AG20443 (cell line): Measurements from ENCODE around the gene PRUNE2.

Source experiments
- DNase-seq: peaks from one replicate; pipeline ENCODE4 v3.0.0; 2012; ENCODE audit warnings: low spot score, mixed read lengths

Gene PRUNE2

DNA sequence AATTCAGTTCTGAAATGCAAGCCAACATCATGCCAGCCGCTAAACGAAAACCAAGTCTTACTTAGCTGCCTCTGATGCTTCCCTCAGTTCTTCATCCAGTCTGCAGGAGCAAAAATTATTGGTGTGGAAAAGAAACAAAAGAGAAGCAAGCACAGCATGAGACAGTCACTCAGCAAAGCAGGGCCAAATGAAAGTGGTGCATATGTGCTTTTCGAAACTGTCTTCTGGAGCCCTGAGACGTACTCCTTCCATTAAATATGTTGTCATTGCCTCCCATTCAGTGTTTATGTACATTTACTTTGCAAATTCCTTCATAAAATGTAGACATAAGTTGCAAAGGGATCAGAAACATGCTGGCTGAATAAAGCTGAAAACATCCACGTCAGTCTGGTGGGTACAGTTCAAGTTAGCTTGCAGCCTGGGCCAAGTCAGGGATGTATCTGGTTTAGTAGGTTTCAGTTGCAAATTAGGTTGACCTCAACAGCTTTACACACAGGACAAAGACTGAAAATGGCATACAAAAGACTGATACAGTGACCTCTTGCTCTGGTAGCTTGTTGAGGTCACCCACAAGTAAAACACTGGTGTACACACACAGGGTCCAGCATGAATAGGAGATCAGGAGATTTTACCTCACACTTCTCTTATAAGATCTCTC is 281.4 kb downstream of the PRUNE2 start:
- DNase-seq = no peak

DNA sequence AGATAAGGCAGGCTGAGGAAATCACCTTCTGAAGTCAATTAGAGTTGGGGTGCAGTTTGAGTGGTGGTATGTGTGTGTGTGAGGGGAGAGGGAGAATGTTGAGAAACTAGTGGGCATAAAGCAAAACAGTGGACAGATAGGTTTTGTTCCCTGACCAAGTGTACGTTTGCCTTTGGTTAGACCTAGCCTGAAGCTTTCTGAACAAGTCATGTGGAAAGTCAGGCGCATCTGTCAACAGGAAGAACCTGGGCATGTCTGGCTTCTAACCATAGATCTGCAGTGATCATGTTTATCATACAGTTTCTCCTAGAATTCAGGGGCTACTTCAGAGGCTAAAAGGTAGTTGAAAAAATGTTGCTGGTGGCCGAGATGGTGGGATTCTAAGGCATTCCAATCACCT is 284.9 kb downstream of the PRUNE2 start:
- no peak for DNase-seq

DNA sequence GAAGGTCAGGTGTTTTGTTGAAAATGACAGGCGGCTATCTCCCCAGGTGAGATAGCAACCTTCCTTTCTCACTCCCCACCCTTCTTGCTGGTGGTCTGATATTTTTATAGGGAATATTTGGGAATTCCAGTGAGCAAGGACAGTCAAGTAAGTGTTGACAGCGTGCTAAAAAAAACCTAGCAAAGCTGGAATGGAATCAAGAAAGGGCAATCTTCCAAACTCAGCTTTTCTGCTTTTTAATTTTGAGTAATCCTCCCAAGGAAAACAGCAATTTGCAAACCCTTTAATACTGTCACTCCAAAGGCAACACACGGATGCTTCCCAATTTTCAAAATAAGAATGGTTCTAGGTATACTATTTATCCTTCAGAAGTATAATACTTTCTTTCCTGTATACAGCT is 285.3 kb downstream of the PRUNE2 start:
- no peak for DNase-seq

DNA sequence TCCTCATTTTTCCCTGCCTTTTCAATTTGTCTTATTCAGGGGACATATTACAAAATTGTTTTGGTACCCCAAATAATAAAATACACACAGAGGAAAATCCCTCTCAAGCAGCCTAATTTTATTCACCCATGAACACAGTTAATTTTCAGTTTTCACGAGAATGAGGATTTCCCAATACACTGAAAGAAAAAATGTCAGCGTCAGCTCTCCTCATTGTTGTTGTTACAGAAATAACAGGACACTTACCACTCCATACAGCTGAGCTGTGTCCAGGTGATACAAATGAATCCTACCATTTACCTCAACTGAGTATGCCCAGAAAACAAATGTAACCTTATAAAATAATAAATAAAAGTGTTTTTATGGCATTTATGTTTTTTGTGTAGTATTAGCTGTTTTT is 286.3 kb downstream of the PRUNE2 start:
- peak; percentile 17 for DNase-seq

GRCh38 chr9:76619197-76619596 is 286.7 kb downstream of the PRUNE2 start:
- DNase-seq = no peak

DNA sequence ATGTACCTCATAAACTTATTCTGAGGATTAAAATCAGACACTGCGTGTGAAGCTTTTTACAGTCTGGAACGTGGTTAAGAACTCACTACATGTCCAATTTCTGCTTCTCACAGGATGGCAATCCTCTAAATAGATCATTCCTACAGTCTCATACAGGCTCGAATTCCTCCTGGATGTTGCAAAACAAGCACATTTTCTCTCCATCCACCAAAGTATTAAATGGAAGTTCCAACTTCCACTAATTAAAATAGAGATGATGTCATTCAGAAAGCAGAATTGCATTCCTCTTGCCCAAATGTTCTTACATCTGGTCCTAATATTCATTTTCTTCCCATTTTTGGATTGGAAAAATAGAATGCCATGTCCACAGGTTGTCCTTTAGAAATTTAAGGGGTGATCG is 287.2 kb downstream of the PRUNE2 start:
- DNase-seq = peak; percentile 78

GRCh38 chr9:76617497-76618175 is 288.3 kb downstream of the PRUNE2 start:
- DNase-seq = no peak

DNA sequence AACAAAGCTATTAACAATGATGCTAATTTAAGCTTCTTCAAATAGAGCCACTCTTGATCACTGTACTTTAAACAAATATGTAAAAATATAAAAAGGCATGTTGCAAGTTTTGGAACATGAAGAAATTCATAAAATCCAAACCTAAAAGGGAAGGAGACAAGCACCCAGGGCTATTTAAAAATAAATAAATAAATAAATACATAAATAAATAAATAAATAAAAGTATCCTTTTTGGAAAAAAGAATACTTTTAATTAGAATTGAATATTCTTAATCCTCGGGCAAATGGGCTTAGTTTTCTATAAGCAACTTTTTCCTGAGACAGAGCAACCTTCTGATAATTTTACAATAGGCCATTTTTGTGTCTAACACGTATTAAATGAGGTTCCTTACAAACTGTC is 289.1 kb downstream of the PRUNE2 start:
- DNase-seq = no peak

DNA sequence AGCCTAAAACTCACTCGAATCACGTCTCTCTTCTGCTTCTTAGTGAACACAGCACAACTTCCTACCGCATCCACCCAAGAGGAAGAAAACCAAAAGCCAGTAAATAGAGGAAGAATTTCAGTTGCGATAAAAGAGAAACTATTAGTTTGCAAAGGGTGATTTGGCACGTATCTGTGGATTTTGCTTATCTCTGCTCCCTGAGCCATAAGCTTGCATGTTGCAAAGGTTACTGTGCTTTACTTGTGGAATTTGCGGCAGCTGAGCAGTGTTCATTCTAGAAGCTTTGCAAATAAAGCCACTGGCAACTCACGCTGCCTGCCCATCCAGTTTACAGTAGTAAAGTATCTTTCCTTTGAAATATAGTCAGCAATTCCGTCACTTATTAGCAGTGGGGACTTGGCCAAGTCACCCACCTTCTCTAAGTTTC is 290.7 kb downstream of the PRUNE2 start:
- no peak for DNase-seq

- no peak for DNase-seq
Observed at GRCh38 chr9:76613974-76614373, 291.9 kb downstream of the PRUNE2 start.

DNA sequence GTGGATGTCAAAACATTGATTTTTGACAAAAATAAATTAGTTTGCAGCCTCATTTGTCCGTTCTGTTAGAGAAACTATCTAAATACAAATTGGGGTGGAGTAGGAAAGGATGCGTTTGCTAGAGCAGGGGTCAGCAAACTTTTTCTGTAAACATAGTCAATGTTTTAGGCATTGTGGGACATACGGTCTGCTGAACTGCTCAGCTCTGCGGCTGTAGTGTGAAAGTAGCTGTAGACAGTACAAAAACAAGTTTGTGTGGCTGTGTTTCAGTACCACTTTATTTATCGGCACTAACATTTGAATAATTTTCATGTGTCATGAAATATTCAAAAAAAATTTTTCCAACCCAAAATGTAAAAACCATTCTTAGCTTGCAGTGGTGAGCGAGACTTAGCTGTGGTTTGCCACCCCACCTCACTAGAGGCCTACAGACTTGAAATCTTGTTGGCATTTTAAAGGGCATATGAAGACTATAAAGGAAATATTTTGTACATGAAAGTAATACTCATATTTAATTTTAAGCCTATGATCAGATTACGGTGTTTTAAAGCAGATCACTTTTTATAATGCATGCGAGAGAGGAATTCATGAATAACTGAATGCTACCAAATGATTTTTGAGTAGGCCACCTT is 292.6 kb downstream of the PRUNE2 start:
- no peak for DNase-seq

- DNase-seq = peak; percentile 89
Observed at GRCh38 chr9:76610011-76610352, 295.9 kb downstream of the PRUNE2 start.

DNA sequence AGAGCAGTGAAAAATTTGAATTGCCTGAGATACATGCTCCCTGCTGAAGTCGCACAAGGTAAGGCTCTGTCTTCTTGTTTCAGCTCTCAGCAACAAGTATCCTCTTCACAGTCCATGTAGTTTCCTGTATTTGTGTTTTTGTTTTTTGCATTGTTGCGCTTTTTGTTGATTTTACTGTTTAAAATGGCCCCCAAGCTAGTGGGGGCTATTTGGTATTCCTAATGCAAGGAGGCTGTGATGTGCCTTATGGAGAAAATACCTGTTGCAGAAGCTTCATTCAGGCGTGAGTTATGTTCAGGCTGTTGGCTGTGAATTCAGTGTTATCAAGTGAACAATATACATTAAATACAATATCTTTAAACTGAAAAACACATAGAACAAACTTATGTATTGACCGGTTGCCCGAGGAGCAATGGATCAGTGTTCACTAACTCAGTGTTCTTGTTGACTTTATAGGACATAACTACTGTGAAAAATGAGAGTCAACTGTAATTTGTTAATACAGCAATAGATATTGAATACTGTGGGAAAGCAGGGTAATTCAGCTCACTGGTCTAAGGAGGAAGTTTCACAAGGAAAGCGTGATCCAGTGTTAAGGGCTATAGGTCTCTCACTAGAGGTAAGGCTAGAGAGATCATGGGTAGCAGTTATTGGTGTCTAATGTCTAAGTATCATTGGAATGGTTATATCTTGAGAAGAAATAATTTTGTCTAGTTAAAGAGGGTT is 296.5 kb downstream of the PRUNE2 start:
- DNase-seq = no peak

DNA sequence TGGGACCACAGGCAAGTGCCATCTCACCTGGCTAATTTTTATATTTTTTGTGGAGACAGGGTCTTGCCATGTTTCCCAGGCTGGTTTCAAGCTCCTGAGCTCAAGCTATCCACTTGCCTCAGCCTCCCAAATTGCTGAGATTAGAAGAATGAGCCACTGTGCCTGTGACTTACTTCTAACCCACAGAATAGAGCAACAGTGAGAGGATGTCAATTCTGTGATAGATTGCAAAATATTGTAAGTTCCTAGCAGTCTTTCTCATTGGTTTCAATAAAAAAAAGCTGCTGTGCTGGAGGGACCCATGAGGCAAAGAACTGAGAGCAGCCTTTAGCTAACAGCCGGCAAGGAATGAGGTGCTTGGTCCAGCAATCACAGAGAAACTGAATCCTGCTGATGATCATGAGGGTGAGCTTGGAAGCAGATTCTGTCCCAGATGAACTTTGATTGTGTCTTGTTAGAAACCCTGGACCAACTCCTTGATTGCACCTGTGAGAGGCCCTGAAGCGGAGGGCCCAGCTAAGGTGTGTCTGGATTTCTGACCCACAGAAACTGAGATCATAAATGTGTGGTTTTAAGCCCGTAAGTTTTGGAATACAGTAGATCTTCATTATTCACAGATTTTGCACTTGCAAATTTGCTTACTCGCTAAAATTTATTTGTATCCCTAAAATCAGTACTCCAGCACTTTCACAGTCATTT is 297.2 kb downstream of the PRUNE2 start:
- no peak for DNase-seq

DNA sequence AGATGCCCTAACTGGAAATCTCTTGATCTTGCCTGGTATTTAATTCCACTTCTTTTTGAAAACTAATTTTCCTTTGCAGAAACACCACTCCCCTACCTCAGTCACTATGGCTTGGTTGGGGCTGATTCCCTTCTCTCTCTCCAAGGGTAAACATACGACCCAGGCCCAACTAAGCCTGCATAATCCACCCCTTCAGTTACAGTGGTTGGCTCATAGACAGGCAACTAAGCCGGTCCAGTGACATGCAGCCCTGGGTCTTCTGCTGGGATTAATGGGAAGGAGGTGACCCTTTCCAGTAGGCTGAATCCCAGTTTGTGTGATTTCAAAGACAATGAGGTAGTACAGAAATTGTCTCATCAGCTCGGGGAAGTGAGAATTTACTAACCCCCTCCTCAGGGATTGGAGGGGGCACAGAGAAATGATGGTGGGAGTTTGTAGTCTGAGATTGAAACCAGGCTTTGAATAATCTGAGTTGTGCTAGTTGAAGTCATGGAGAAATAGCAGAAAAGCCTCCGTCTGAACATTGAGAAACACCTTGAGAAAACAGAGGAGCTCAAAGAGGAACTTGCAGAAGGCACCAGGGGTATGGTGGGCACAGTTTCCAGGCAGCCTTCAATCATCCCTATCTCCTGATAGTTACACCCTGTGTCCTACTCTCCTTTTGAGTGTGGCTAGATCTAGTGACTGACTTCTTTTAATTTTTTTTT is 298.0 kb downstream of the PRUNE2 start:
- DNase-seq = no peak

- no peak for DNase-seq
Observed at GRCh38 chr9:76605321-76605900, 300.5 kb downstream of the PRUNE2 start.

GRCh38 chr9:76603931-76604570 is 301.9 kb downstream of the PRUNE2 start:
- no peak for DNase-seq

DNA sequence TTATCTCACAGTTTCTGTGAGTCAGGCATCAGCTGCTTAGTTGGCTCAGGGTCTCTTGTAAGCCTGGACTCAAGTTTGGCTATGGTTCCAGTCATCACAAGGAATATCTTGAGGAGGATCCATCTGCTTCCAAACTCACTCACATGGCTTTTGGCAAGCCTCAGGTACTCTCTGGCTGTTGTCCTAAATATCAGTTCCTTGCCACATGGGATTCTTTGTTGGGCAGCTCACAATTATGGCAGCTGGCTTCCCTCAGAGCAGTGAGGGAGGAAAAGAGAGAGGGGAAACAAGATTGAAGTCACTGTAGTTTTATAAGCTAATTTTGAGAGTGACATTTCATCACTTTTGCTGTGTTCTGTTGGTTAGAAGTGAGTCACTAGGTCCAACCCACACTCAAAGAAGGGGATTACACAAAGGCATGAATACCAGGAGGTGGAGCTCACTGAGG is 302.4 kb downstream of the PRUNE2 start:
- DNase-seq = peak; percentile 29

- DNase-seq = no peak
Observed at GRCh38 chr9:76602199-76602598, 303.7 kb downstream of the PRUNE2 start.

- no peak for DNase-seq
Observed at GRCh38 chr9:76600007-76600615, 305.8 kb downstream of the PRUNE2 start.
